Measurements from ENCODE around the gene TXK. TPM values are rescaled to one million over a fixed set of nuclear protein-coding genes. Genes with fewer than 3 reads are reported as not detected.

Gene TXK
- total and polyA plus RNA-seq, 2 of the 13 experiments (the other 11 are each of a cell fraction or from before 2014, with no cell fraction given), result not detected

DNA sequence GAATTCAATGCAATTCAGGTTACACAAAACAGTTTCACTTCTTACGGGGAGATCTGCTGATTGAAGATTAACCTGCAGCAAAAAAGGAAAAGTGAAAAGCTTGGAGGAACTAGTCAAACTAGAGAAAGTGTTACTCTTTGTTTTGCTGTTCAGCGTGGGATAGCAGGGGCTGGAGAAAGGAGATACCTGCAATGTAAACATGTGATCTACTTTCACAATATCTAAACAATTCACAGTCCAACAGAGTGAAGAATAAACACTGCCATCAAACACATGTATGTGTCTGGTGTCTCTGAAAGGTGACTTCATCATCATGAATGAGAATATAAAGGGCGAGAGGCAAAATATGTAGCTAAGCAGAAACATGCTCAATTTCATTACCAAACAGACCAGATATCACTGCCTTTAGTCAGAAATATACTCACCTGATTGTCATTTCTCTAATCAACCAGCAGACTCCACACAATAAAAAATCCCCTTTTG is 91.0 kb downstream of the TXK start (continued):
- TF ChIP-seq, protein P1, sequence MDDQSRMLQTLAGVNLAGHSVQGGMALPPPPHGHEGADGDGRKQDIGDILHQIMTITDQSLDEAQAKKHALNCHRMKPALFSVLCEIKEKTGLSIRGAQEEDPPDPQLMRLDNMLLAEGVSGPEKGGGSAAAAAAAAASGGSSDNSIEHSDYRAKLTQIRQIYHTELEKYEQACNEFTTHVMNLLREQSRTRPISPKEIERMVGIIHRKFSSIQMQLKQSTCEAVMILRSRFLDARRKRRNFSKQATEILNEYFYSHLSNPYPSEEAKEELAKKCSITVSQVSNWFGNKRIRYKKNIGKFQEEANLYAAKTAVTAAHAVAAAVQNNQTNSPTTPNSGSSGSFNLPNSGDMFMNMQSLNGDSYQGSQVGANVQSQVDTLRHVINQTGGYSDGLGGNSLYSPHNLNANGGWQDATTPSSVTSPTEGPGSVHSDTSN (CRISPR knock-in tag; IDR thresholded peaks at IDR 0.05; ENCODE audit: borderline replicate concordance), result no peak
- TF ChIP-seq, protein P2, sequence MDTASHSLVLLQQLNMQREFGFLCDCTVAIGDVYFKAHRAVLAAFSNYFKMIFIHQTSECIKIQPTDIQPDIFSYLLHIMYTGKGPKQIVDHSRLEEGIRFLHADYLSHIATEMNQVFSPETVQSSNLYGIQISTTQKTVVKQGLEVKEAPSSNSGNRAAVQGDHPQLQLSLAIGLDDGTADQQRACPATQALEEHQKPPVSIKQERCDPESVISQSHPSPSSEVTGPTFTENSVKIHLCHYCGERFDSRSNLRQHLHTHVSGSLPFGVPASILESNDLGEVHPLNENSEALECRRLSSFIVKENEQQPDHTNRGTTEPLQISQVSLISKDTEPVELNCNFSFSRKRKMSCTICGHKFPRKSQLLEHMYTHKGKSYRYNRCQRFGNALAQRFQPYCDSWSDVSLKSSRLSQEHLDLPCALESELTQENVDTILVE (CRISPR knock-in tag; IDR thresholded peaks at IDR 0.05), result peak; percentile 21; the same call in 1 of the 2 replicates
- TF ChIP-seq, protein P3, sequence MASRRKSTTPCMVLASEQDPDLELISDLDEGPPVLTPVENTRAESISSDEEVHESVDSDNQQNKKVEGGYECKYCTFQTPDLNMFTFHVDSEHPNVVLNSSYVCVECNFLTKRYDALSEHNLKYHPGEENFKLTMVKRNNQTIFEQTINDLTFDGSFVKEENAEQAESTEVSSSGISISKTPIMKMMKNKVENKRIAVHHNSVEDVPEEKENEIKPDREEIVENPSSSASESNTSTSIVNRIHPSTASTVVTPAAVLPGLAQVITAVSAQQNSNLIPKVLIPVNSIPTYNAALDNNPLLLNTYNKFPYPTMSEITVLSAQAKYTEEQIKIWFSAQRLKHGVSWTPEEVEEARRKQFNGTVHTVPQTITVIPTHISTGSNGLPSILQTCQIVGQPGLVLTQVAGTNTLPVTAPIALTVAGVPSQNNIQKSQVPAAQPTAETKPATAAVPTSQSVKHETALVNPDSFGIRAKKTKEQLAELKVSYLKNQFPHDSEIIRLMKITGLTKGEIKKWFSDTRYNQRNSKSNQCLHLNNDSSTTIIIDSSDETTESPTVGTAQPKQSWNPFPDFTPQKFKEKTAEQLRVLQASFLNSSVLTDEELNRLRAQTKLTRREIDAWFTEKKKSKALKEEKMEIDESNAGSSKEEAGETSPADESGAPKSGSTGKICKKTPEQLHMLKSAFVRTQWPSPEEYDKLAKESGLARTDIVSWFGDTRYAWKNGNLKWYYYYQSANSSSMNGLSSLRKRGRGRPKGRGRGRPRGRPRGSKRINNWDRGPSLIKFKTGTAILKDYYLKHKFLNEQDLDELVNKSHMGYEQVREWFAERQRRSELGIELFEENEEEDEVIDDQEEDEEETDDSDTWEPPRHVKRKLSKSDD (CRISPR knock-in tag; IDR thresholded peaks at IDR 0.05; ENCODE audit: low read depth), result no peak
- TF ChIP-seq, protein P4, sequence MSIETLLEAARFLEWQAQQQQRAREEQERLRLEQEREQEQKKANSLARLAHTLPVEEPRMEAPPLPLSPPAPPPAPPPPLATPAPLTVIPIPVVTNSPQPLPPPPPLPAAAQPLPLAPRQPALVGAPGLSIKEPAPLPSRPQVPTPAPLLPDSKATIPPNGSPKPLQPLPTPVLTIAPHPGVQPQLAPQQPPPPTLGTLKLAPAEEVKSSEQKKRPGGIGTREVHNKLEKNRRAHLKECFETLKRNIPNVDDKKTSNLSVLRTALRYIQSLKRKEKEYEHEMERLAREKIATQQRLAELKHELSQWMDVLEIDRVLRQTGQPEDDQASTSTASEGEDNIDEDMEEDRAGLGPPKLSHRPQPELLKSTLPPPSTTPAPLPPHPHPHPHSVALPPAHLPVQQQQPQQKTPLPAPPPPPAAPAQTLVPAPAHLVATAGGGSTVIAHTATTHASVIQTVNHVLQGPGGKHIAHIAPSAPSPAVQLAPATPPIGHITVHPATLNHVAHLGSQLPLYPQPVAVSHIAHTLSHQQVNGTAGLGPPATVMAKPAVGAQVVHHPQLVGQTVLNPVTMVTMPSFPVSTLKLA (IDR thresholded peaks at IDR 0.05), result peak; percentile 25; the same call in 1 of the 2 replicates
- TF ChIP-seq PPARG (CRISPR knock-in tag; conservative IDR thresholded peaks at IDR 0.05) (peak; percentile 54; the same call in 1 of the 2 replicates), ZNF569 (CRISPR knock-in tag; IDR thresholded peaks at IDR 0.05; ENCODE audit: borderline replicate concordance) (no peak), ZNF335 (CRISPR knock-in tag; IDR thresholded peaks at IDR 0.05) (no peak), NKX3-1 (CRISPR knock-in tag; IDR thresholded peaks at IDR 0.05) (no peak), ISL2 (CRISPR knock-in tag; IDR thresholded peaks at IDR 0.05) (peak; percentile 22; the same call in 1 of the 2 replicates), ZMYM4 (CRISPR knock-in tag; IDR thresholded peaks at IDR 0.05) (peak; percentile 73), TCF7 (IDR thresholded peaks at IDR 0.05; ENCODE audit: low read depth) (peak; percentile 36), SRSF4 (IDR thresholded peaks at IDR 0.05; ENCODE audit: low read depth, low read length, poor library complexity, severe bottlenecking) (no peak), NCOA2 (CRISPR knock-in tag; IDR thresholded peaks at IDR 0.05) (peak; percentile 46; the same call in 1 of the 2 replicates), SAP130 (CRISPR knock-in tag; IDR thresholded peaks at IDR 0.05; ENCODE audit: low read depth) (peak; percentile 60), NFKBIZ (CRISPR knock-in tag; IDR thresholded peaks at IDR 0.05) (0 out of 2 replicates have a peak, but pooled peaks have one; percentile 49), CREB1 (IDR thresholded peaks at IDR 0.05) (no peak), CREB1 (CRISPR knock-in tag; IDR thresholded peaks at IDR 0.05) (peak; percentile 53; the same call in 1 of the 2 replicates), TBX3 (IDR thresholded peaks at IDR 0.05; ENCODE audit: borderline replicate concordance) (peak; percentile 71; the same call in 1 of the 2 replicates), CEBPB (IDR thresholded peaks at IDR 0.05; ENCODE audit: borderline replicate concordance, low read depth, low read length) (peak; percentile 83), SP1 (IDR thresholded peaks at IDR 0.05) (no peak), SP1 (CRISPR knock-in tag; IDR thresholded peaks at IDR 0.05) (no peak)
- TF ChIP-seq, protein P5, sequence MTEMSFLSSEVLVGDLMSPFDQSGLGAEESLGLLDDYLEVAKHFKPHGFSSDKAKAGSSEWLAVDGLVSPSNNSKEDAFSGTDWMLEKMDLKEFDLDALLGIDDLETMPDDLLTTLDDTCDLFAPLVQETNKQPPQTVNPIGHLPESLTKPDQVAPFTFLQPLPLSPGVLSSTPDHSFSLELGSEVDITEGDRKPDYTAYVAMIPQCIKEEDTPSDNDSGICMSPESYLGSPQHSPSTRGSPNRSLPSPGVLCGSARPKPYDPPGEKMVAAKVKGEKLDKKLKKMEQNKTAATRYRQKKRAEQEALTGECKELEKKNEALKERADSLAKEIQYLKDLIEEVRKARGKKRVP (CRISPR knock-in tag; IDR thresholded peaks at IDR 0.05), result peak in 1 of 2 experiments; percentile 54; a peak in 1 of 4 replicates
- TF ChIP-seq, protein P6, sequence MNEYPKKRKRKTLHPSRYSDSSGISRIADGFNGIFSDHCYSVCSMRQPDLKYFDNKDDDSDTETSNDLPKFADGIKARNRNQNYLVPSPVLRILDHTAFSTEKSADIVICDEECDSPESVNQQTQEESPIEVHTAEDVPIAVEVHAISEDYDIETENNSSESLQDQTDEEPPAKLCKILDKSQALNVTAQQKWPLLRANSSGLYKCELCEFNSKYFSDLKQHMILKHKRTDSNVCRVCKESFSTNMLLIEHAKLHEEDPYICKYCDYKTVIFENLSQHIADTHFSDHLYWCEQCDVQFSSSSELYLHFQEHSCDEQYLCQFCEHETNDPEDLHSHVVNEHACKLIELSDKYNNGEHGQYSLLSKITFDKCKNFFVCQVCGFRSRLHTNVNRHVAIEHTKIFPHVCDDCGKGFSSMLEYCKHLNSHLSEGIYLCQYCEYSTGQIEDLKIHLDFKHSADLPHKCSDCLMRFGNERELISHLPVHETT (CRISPR knock-in tag; conservative IDR thresholded peaks at IDR 0.05), result no peak

Measured in HepG2 (cell line).